Activated naive CD8-positive, alpha-beta T cell treated with anti-CD3 and anti-CD28 coated beads, Interleukin-2, amount 50 U/mL, for 24 hours (primary cell): ENCODE data around the gene MCM10.

ENCODE experiments used
- ATAC-seq: fragments of 150-1000 bp; cut with Tn5 transposase; one replicate; pipeline ENCODE4 v1.10.0; 2021
- DNase-seq: peaks from one replicate; pipeline ENCODE4 v3.0.0; 2021
- H3K27ac Mint-ChIP-seq: one replicate; pipeline ENCODE4 v1.8.0; 2021; ENCODE audit warnings: mild to moderate bottlenecking, mixed read lengths
- H3K27me3 Mint-ChIP-seq: one replicate; pipeline ENCODE4 v1.8.0; 2021; ENCODE audit warnings: mixed read lengths
- H3K36me3 Mint-ChIP-seq: one replicate; pipeline ENCODE4 v1.8.0; 2021; ENCODE audit warnings: low read depth, mixed read lengths
- H3K4me1 Mint-ChIP-seq: one replicate; pipeline ENCODE4 v1.8.0; 2021; ENCODE audit warnings: mixed read lengths
- H3K4me3 Mint-ChIP-seq: one replicate; pipeline ENCODE4 v1.8.0; 2021; ENCODE audit warnings: mild to moderate bottlenecking, moderate library complexity, mixed read lengths
- H3K9me3 Mint-ChIP-seq: one replicate; pipeline ENCODE4 v1.8.0; 2021; ENCODE audit warnings: mixed read lengths

MCM10 gene

GRCh38 chr10:13187135-13187534, 25.8 kb downstream of the MCM10 start:
- DNase-seq (no peak), ATAC-seq (no peak)
- peaks cover 77% of the 10 kb centered on the region for H3K36me3 Mint-ChIP-seq
- no peak overlapping the region for H3K27ac Mint-ChIP-seq
- H3K27me3 Mint-ChIP-seq, result no peaks in the 10 kb centered on the region
- no peak overlapping the region for H3K4me3 Mint-ChIP-seq
- H3K4me1 Mint-ChIP-seq, result peaks cover 2% of the 10 kb centered on the region
- H3K9me3 Mint-ChIP-seq, result no peaks in the 10 kb centered on the region

GRCh38 chr10:13188593-13188992, 27.2 kb downstream of the MCM10 start:
- ATAC-seq, result no peak
- no peaks in the 10 kb centered on the region for H3K9me3 Mint-ChIP-seq
- peaks cover 77% of the 10 kb centered on the region for H3K36me3 Mint-ChIP-seq
- H3K4me1 Mint-ChIP-seq, result no peaks in the 10 kb centered on the region
- no peaks in the 10 kb centered on the region for H3K27me3 Mint-ChIP-seq
- no peak overlapping the region for H3K4me3 Mint-ChIP-seq
- H3K27ac Mint-ChIP-seq, result no peak overlapping the region
- no peak for DNase-seq

DNA sequence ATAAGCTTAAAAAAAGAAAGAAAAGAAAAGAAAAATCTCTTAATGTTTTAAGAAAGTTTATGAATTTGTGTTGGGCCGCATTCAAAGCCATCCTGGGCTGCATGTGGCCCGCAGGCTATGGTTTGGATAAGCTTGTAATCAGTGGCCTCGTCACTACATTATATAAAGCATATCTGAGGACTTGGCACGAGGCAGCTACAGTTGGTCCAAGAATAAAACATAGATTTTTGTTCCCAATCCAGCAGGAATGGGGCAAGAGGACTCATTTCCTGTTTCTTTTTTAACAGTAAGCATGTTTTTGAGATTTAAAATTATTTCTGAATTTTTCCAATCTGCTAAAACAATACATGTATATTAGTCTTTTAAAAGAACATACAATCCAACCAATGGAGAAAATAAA, 28.6 kb downstream of the MCM10 start:
- DNase-seq (no peak), ATAC-seq (no peak)
- Mint-ChIP-seq H3K9me3 (no peaks in the 10 kb centered on the region), H3K27me3 (no peaks in the 10 kb centered on the region), H3K27ac (no peak overlapping the region), H3K4me3 (no peak overlapping the region), H3K36me3 (peaks cover 74% of the 10 kb centered on the region), H3K4me1 (no peaks in the 10 kb centered on the region)

DNA sequence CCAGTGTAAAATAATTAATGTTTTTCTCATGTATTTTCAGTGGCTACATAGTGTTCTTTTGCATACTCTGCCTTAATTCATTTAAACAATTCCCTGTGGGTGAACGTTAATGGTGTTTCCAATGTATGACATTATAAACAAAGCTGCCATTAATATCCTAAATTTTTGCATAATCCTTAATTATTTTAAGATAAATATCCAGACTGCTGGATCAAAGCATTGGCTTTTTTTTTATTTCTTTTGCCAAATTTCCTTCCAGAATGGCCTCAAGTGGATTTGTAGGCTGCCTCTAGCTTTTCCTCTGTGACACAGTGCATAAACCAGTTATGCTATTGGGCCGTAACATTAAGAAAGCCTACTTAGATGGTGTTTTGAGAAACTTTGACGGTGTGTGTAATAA, 29.5 kb downstream of the MCM10 start:
- Mint-ChIP-seq H3K4me1 (no peaks in the 10 kb centered on the region), H3K27me3 (no peaks in the 10 kb centered on the region), H3K9me3 (no peaks in the 10 kb centered on the region), H3K27ac (no peak overlapping the region), H3K36me3 (peaks cover 72% of the 10 kb centered on the region), H3K4me3 (no peak overlapping the region)
- DNase-seq (no peak), ATAC-seq (no peak)

DNA sequence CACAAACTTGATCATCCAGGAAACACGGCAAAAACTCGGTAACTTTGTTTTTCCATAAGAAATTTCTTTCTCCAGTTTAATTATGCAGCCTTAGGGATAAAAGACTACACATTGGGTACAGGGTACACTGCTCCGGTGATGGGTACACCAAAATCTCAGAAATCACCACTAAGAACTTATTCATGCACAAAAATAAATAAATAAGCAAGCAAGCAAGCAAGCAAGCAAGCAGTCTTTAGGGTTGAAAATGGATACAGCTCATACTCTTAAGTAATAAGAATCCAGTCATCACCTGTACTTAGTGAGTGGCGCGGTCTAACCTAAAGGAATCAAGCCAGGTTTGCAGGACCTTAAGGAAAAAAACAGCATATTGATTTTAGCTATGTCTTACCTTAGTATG, 30.0 kb downstream of the MCM10 start:
- peaks cover 70% of the 10 kb centered on the region for H3K36me3 Mint-ChIP-seq

GRCh38 chr10:13193637-13194036, 32.3 kb downstream of the MCM10 start:
- no peak overlapping the region for H3K4me3 Mint-ChIP-seq
- no peaks in the 10 kb centered on the region for H3K27me3 Mint-ChIP-seq
- ATAC-seq (no peak), DNase-seq (no peak)
- H3K9me3 Mint-ChIP-seq, result no peaks in the 10 kb centered on the region
- peaks cover 75% of the 10 kb centered on the region for H3K36me3 Mint-ChIP-seq
- H3K27ac Mint-ChIP-seq, result no peak overlapping the region
- H3K4me1 Mint-ChIP-seq, result no peaks in the 10 kb centered on the region

More for the DNA sequence above, 30.0 kb downstream of the MCM10 start:
- Mint-ChIP-seq H3K4me1 (no peaks in the 10 kb centered on the region), H3K27me3 (no peaks in the 10 kb centered on the region), H3K4me3 (no peak overlapping the region), H3K9me3 (no peaks in the 10 kb centered on the region), H3K27ac (no peak overlapping the region)
- DNase-seq (no peak), ATAC-seq (no peak)

GRCh38 chr10:13195016-13195415, 33.7 kb downstream of the MCM10 start:
- Mint-ChIP-seq H3K4me3 (no peak overlapping the region), H3K27ac (peak overlapping the region; percentile 7), H3K27me3 (no peaks in the 10 kb centered on the region), H3K9me3 (no peaks in the 10 kb centered on the region), H3K4me1 (no peaks in the 10 kb centered on the region), H3K36me3 (peaks cover 73% of the 10 kb centered on the region)
- DNase-seq (no peak), ATAC-seq (no peak)

- Mint-ChIP-seq H3K4me1 (no peaks in the 10 kb centered on the region), H3K4me3 (no peak overlapping the region), H3K27ac (no peak overlapping the region), H3K27me3 (no peaks in the 10 kb centered on the region), H3K36me3 (peaks cover 81% of the 10 kb centered on the region), H3K9me3 (no peaks in the 10 kb centered on the region)
- DNase-seq, result no peak
- ATAC-seq, result no peak
Measured at GRCh38 chr10:13201132-13201531, 39.8 kb downstream of the MCM10 start.

- no peak overlapping the region for H3K27ac Mint-ChIP-seq
- H3K27me3 Mint-ChIP-seq, result no peaks in the 10 kb centered on the region
- no peaks in the 10 kb centered on the region for H3K4me1 Mint-ChIP-seq
- no peak overlapping the region for H3K4me3 Mint-ChIP-seq
- peaks cover 80% of the 10 kb centered on the region for H3K36me3 Mint-ChIP-seq
- DNase-seq (no peak), ATAC-seq (no peak)
- H3K9me3 Mint-ChIP-seq, result no peaks in the 10 kb centered on the region
Measured at GRCh38 chr10:13206091-13206490, 44.7 kb downstream of the MCM10 start.

- Mint-ChIP-seq H3K27ac (no peak overlapping the region), H3K27me3 (no peaks in the 10 kb centered on the region), H3K36me3 (peaks cover 77% of the 10 kb centered on the region), H3K9me3 (no peaks in the 10 kb centered on the region), H3K4me3 (no peak overlapping the region), H3K4me1 (no peaks in the 10 kb centered on the region)
- DNase-seq (no peak), ATAC-seq (no peak)
Measured at GRCh38 chr10:13206546-13207443, 45.4 kb downstream of the MCM10 start.

DNA sequence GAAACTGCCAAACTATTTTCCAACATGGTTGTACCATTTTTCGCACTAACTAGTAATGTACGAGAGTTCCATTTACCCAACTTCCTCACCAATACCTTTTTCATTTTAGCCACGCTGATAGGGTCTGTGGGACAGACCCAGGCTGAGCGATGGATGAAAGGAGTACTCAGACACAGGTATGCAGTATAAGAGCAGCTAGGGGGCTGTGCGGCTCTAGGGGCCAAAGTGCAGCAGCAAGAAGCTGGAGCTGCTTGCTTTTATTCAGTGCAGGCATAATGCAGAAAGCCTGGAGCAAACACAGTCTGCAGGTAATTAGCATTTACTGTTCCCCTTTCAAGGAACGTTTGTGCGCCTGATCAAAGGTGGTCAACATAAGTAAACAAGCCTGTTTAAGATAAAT, 51.8 kb downstream of the MCM10 start:
- H3K27me3 Mint-ChIP-seq, result no peaks in the 10 kb centered on the region
- no peak overlapping the region for H3K4me3 Mint-ChIP-seq
- peaks cover 41% of the 10 kb centered on the region for H3K36me3 Mint-ChIP-seq
- H3K27ac Mint-ChIP-seq, result no peak overlapping the region
- no peaks in the 10 kb centered on the region for H3K9me3 Mint-ChIP-seq
- H3K4me1 Mint-ChIP-seq, result no peaks in the 10 kb centered on the region
- ATAC-seq (no peak), DNase-seq (no peak)

- H3K36me3 Mint-ChIP-seq, result peaks cover 5% of the 10 kb centered on the region
- no peaks in the 10 kb centered on the region for H3K27me3 Mint-ChIP-seq
- H3K9me3 Mint-ChIP-seq, result no peaks in the 10 kb centered on the region
- H3K27ac Mint-ChIP-seq, result no peak overlapping the region
- H3K4me1 Mint-ChIP-seq, result no peaks in the 10 kb centered on the region
- no peak for ATAC-seq
- no peak for DNase-seq
- H3K4me3 Mint-ChIP-seq, result no peak overlapping the region
Measured at GRCh38 chr10:13218878-13219277, 57.5 kb downstream of the MCM10 start.

- Mint-ChIP-seq H3K4me1 (no peaks in the 10 kb centered on the region), H3K36me3 (no peaks in the 10 kb centered on the region), H3K27ac (no peak overlapping the region), H3K4me3 (no peak overlapping the region), H3K27me3 (no peaks in the 10 kb centered on the region), H3K9me3 (no peaks in the 10 kb centered on the region)
- ATAC-seq (no peak), DNase-seq (no peak)
Measured at GRCh38 chr10:13219685-13220670, 58.6 kb downstream of the MCM10 start.

DNA sequence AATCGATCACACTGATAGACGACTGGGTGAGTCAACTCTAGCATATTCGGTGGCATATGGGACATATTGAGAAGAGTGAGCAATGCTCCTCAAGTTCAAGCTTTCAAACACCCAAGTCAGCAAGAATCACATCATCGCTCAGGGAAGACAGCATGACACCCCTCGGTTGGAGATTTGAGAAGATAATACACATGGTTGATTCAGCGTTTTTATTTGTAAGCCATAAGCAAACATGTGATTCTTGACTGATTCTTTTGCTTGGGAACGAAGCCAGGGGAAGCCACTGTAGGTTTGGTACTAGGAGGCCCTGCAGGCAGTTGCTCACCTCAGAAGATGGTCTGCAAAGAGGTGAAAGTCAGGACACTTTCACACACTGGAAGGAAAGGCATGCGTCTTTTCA, 60.2 kb downstream of the MCM10 start:
- Mint-ChIP-seq H3K27me3 (no peaks in the 10 kb centered on the region), H3K36me3 (no peaks in the 10 kb centered on the region), H3K27ac (no peak overlapping the region), H3K4me1 (no peaks in the 10 kb centered on the region), H3K4me3 (no peak overlapping the region), H3K9me3 (no peaks in the 10 kb centered on the region)
- DNase-seq (no peak), ATAC-seq (no peak)

DNA sequence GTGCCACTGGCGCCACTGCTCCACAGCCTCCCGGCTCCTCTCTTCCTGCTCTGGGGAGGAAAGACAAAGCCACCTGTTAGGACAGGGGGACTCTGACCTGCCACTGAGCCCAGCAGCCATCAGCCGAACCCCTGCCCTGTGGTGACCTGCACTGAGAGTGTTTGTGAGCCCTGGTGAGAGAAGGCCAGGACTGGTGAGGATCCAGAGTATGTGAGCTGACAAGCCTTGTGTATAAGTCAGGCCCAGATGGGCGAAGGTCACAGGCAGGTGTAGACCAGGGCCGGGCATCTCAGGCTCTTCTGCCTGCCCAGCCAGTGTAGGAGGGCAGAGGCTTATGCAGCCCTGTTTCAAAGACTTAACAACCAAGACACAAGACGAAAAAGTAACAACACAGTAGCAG, 60.8 kb downstream of the MCM10 start:
- Mint-ChIP-seq H3K9me3 (no peaks in the 10 kb centered on the region), H3K27me3 (no peaks in the 10 kb centered on the region), H3K36me3 (no peaks in the 10 kb centered on the region), H3K4me3 (no peak overlapping the region), H3K27ac (no peak overlapping the region), H3K4me1 (no peaks in the 10 kb centered on the region)
- ATAC-seq, result peak; percentile 10
- DNase-seq, result no peak
